ENCODE measurements around the gene COL12A1.

DNA sequence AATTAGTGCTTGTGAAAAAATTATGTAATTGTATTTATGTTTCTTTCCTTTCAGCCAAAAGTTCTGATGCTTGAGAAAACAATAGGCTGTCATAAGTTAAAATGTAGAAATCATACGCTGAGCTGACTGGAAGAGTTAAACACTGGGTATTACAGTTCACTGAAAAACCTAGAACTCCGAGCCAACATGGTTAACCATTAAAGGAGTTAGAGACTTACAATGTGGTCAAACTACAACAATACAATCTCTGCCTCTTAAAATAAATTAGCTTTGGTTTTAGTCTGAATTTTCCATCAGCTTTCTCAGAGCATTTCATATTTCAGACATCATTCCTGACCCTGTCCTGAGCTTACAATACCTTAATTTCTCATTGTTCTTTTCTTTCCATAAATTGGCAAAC lies 91.0 kb downstream of the COL12A1 start:
- no peak for TF ChIP-seq CREM (IDR thresholded peaks at IDR 0.05; ENCODE audit: low read depth)
- no peak for TF ChIP-seq POLR2AphosphoS5 (IDR thresholded peaks at IDR 0.05; ENCODE audit: low read length)
- TF ChIP-seq, protein P1, sequence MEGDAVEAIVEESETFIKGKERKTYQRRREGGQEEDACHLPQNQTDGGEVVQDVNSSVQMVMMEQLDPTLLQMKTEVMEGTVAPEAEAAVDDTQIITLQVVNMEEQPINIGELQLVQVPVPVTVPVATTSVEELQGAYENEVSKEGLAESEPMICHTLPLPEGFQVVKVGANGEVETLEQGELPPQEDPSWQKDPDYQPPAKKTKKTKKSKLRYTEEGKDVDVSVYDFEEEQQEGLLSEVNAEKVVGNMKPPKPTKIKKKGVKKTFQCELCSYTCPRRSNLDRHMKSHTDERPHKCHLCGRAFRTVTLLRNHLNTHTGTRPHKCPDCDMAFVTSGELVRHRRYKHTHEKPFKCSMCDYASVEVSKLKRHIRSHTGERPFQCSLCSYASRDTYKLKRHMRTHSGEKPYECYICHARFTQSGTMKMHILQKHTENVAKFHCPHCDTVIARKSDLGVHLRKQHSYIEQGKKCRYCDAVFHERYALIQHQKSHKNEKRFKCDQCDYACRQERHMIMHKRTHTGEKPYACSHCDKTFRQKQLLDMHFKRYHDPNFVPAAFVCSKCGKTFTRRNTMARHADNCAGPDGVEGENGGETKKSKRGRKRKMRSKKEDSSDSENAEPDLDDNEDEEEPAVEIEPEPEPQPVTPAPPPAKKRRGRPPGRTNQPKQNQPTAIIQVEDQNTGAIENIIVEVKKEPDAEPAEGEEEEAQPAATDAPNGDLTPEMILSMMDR (IDR thresholded peaks at IDR 0.05 in 2 of 3, conservative IDR thresholded peaks at IDR 0.05 in 1 of 3; ENCODE audit: control insufficient read depth in 2 of 3, extremely low read depth in 1 of 3, insufficient read depth in 1 of 3, low read depth in 3 of 3, low read length in 3 of 3), result no peak
- TF ChIP-seq, protein P2, sequence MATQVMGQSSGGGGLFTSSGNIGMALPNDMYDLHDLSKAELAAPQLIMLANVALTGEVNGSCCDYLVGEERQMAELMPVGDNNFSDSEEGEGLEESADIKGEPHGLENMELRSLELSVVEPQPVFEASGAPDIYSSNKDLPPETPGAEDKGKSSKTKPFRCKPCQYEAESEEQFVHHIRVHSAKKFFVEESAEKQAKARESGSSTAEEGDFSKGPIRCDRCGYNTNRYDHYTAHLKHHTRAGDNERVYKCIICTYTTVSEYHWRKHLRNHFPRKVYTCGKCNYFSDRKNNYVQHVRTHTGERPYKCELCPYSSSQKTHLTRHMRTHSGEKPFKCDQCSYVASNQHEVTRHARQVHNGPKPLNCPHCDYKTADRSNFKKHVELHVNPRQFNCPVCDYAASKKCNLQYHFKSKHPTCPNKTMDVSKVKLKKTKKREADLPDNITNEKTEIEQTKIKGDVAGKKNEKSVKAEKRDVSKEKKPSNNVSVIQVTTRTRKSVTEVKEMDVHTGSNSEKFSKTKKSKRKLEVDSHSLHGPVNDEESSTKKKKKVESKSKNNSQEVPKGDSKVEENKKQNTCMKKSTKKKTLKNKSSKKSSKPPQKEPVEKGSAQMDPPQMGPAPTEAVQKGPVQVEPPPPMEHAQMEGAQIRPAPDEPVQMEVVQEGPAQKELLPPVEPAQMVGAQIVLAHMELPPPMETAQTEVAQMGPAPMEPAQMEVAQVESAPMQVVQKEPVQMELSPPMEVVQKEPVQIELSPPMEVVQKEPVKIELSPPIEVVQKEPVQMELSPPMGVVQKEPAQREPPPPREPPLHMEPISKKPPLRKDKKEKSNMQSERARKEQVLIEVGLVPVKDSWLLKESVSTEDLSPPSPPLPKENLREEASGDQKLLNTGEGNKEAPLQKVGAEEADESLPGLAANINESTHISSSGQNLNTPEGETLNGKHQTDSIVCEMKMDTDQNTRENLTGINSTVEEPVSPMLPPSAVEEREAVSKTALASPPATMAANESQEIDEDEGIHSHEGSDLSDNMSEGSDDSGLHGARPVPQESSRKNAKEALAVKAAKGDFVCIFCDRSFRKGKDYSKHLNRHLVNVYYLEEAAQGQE (IDR thresholded peaks at IDR 0.05; ENCODE audit: low read depth, low read length), result no peak
- no peak for TF ChIP-seq ETV6 (conservative IDR thresholded peaks at IDR 0.05 in 1 of 2, IDR thresholded peaks at IDR 0.05 in 1 of 2; ENCODE audit: borderline replicate concordance in 1 of 2, low read depth in 1 of 2)
- no peak for TF ChIP-seq POLR2A (IDR thresholded peaks at IDR 0.05; ENCODE audit: low read depth, low read length)
